PC-3 (cell line): ENCODE measurements around the gene ZNF837. TPM values are rescaled to one million over a fixed set of nuclear protein-coding genes. Genes with fewer than 3 reads are reported as not detected.
A peak's percentile ranks its signal among the peaks of the same experiment; 100 is the strongest.

ENCODE experiments used
- ATAC-seq: fragments of 200-7000 bp; cut with Tn5 transposase; 2 replicates; pipeline ENCODE4 v1.9.1; 2020; ENCODE audit warnings: mild to moderate bottlenecking, moderate library complexity
- BruUV-seq: library from RNA; stranded (reverse); fragments of 400-500 nt; replicated peaks from 2 replicates; lab custom pipeline; 2021; lab: Mats Ljungman, UMichigan
- CTCF ChIA-PET: fragments of 300-600 bp; sonication (Branson Sonifier 250); formaldehyde crosslinking; loops from one replicate; lab custom pipeline; 2022; ENCODE audit warnings: antibody characterized with exemption; lab: Charles Lee
- POLR2A ChIA-PET: fragments of 300-600 bp; sonication (Branson Sonifier 250); formaldehyde crosslinking; loops from one replicate; lab custom pipeline; 2022; ENCODE audit warnings: antibody characterized with exemption; ENCODE audit not compliant: unreplicated experiment; lab: Charles Lee
- DNase-seq: peaks from one replicate; pipeline ENCODE4 v3.0.0-alpha.2; 2015
- H2AFZ ChIP-seq: fragments of 300-600 bp; sonication (generic); 2 replicates; pipeline ENCODE4 v1.6.0; 2016; ENCODE audit warnings: antibody characterized with exemption, low read length
- H3F3A ChIP-seq: fragments of 300-600 bp; sonication (generic); one replicate; pipeline ENCODE4 v1.6.0; 2017; ENCODE audit warnings: antibody characterized with exemption, low read length, control low read depth, mild to moderate bottlenecking; ENCODE audit not compliant: unreplicated experiment
- H3K27ac ChIP-seq: fragments of 300-600 bp; sonication (generic); 2 replicates; pipeline ENCODE4 v1.5.1; 2016; ENCODE audit warnings: mild to moderate bottlenecking, low read length
- H3K27me3 ChIP-seq: fragments of 300-600 bp; sonication (generic); 2 replicates; pipeline ENCODE4 v1.6.1; 2016; ENCODE audit warnings: low read length, mixed read lengths
- H3K36me3 ChIP-seq: fragments of 300-600 bp; sonication (generic); 2 replicates; pipeline ENCODE4 v1.6.1; 2016; ENCODE audit warnings: low read depth, mixed run types, low read length, mixed read lengths
- H3K4me1 ChIP-seq: fragments of 300-600 bp; sonication (generic); 2 replicates; pipeline ENCODE4 v1.5.1; 2016; ENCODE audit warnings: low read length; ENCODE audit not compliant: insufficient read depth
- H3K4me2 ChIP-seq: fragments of 300-600 bp; sonication (generic); 2 replicates; pipeline ENCODE4 v1.6.0; 2016; ENCODE audit warnings: low read length
- H3K4me3 ChIP-seq: fragments of 300-600 bp; sonication (generic); 2 replicates; pipeline ENCODE4 v1.5.1; 2016; ENCODE audit warnings: mild to moderate bottlenecking, low read length, mixed read lengths
- H3K79me2 ChIP-seq: fragments of 300-600 bp; sonication (generic); 2 replicates; pipeline ENCODE4 v1.6.1; 2017; ENCODE audit warnings: low read length, mixed read lengths
- H3K9ac ChIP-seq: fragments of 300-600 bp; sonication (generic); 2 replicates; pipeline ENCODE4 v1.6.0; 2016; ENCODE audit warnings: mild to moderate bottlenecking, low read length
- H3K9me2 ChIP-seq: fragments of 300-600 bp; sonication (generic); replicated peaks from 2 replicates; pipeline ENCODE4 v1.6.1; 2016; ENCODE audit warnings: mixed run types, low read length, mixed read lengths
- H3K9me3 ChIP-seq: fragments of 300-600 bp; sonication (generic); 2 replicates; pipeline ENCODE4 v1.6.1; 2016; ENCODE audit warnings: low read length, mixed read lengths
- H4K20me1 ChIP-seq: fragments of 300-600 bp; sonication (generic); 2 replicates; pipeline ENCODE4 v1.6.1; 2016; ENCODE audit warnings: low read length, mixed read lengths
- CTCF ChIP-seq: fragments of 300-600 bp; sonication (generic); conservative IDR thresholded peaks from 2 replicates; pipeline ENCODE4 v1.5.1; 2017; ENCODE audit warnings: antibody characterized with exemption, low read depth, mild to moderate bottlenecking, low read length
- EZH2 ChIP-seq: fragments of 300-600 bp; sonication (generic); IDR thresholded peaks from one replicate; pipeline ENCODE4 v1.6.1; 2017; ENCODE audit warnings: antibody characterized with exemption, mild to moderate bottlenecking, low read length; ENCODE audit not compliant: unreplicated experiment
- EZH2phosphoT487 ChIP-seq: fragments of 300-600 bp; sonication (generic); IDR thresholded peaks from 2 replicates; pipeline ENCODE4 v1.6.1; 2018; ENCODE audit warnings: mild to moderate bottlenecking, antibody characterized with exemption, low read length, borderline replicate concordance
- intact Hi-C: fragments of 100-400 bp; cut with micrococcal nuclease; formaldehyde crosslinking; loops from 2 replicates; pipeline ENCODE4 v1.9.0; 2023
- total RNA-seq: library from RNA; depleted of rRNA; stranded (reverse); fragments of >200 nt; gene quantifications from 2 replicates; pipeline ENCODE4 v1.2.3, GENCODE V29; 2014

Gene ZNF837
- total RNA-seq, 1 experiment from 2014 or later, result 9.5 TPM

- Histone ChIP-seq H3F3A (no peaks in the 10 kb centered on the region), H3K36me3 (no peaks in the 10 kb centered on the region), H3K4me1 (peaks cover 9% of the 10 kb centered on the region), H3K27me3 (no peaks in the 10 kb centered on the region), H3K79me2 (0 out of 2 replicates have a peak, but pooled peaks cover 8% of the 10 kb centered on the region), H4K20me1 (no peaks in the 10 kb centered on the region), H3K9ac (peak overlapping the region; percentile 90), H2AFZ (peak overlapping the region; percentile 83), H3K4me3 (peak overlapping the region; percentile 79), H3K4me2 (peak overlapping the region; percentile 91), H3K9me3 (no peaks in the 10 kb centered on the region), H3K9me2 (no peaks in the 10 kb centered on the region), H3K27ac (peak overlapping the region; percentile 78)
- ChIA-PET POLR2A (interaction anchor here (0.6 to 1.8 kb wide), 2 partner anchors 31 to 182 kb away, joined by 3 to 7 read pairs; partner anchors contain the start of gene TRIM28), CTCF (interaction anchor here (1.3 kb wide), 1 partner anchor 158 kb away, joined by 5 read pairs; the partner anchor contains the start of gene ZBTB45)
- TF ChIP-seq CTCF (no peak), EZH2phosphoT487 (no peak), EZH2 (no peak)
- BruUV-seq, result no TSS peak
- peak; percentile 16 for ATAC-seq
- DNase-seq, result peak; percentile 36
- intact Hi-C loops, result loop anchor here (1.0 kb wide), 1 partner anchor 19 kb away; the partner anchor contains the start of gene ZNF837
Measured at GRCh38 chr19:58361900-58362271, 18.9 kb downstream of the ZNF837 start.

GRCh38 chr19:58357481-58358145, 23.2 kb downstream of the ZNF837 start:
- no peak overlapping the region for H3K27ac ChIP-seq
- H4K20me1 ChIP-seq, result no peaks in the 10 kb centered on the region
- no peaks in the 10 kb centered on the region for H3K9me2 ChIP-seq
- no peak overlapping the region for H3K4me3 ChIP-seq
- no peaks in the 10 kb centered on the region for H3F3A ChIP-seq
- intact Hi-C loops, result no loop called here
- H3K9ac ChIP-seq, result no peak overlapping the region
- H2AFZ ChIP-seq, result no peak overlapping the region
- H3K27me3 ChIP-seq, result no peaks in the 10 kb centered on the region
- no peak for ATAC-seq
- no TSS peak for BruUV-seq
- 0 out of 2 replicates have a peak, but pooled peaks cover 8% of the 10 kb centered on the region for H3K79me2 ChIP-seq
- H3K36me3 ChIP-seq, result no peaks in the 10 kb centered on the region
- no peak for DNase-seq
- H3K4me2 ChIP-seq, result no peak overlapping the region
- ChIA-PET POLR2A (no interaction called here), CTCF (no interaction called here)
- TF ChIP-seq CTCF (no peak), EZH2 (no peak), EZH2phosphoT487 (no peak)
- no peaks in the 10 kb centered on the region for H3K9me3 ChIP-seq
- peaks cover 9% of the 10 kb centered on the region for H3K4me1 ChIP-seq
